C4-2B (cell line): ENCODE results near the gene SSBP2.

ENCODE experiments used
- CTCF ChIP-seq: fragments of 450-650 bp; conservative IDR thresholded peaks from 2 replicates; pipeline ENCODE4 v1.5.1; 2017; ENCODE audit warnings: mild to moderate bottlenecking
- ZFX ChIP-seq: fragments of 450-650 bp; IDR thresholded peaks from 2 replicates; pipeline ENCODE4 v1.6.1; 2017

- TF ChIP-seq CTCF (no peak), ZFX (no peak)
Observed at GRCh38 chr5:81579262-81579924, 171.5 kb downstream of the SSBP2 start.
